Measurements from ENCODE around the gene GOLGA6L6.
"Not testable (repeated sequence)": the region's sequence is repeated elsewhere in the genome, so short reads cannot be mapped to it uniquely, and the experiment has no call there.

GOLGA6L6 gene, protein sequence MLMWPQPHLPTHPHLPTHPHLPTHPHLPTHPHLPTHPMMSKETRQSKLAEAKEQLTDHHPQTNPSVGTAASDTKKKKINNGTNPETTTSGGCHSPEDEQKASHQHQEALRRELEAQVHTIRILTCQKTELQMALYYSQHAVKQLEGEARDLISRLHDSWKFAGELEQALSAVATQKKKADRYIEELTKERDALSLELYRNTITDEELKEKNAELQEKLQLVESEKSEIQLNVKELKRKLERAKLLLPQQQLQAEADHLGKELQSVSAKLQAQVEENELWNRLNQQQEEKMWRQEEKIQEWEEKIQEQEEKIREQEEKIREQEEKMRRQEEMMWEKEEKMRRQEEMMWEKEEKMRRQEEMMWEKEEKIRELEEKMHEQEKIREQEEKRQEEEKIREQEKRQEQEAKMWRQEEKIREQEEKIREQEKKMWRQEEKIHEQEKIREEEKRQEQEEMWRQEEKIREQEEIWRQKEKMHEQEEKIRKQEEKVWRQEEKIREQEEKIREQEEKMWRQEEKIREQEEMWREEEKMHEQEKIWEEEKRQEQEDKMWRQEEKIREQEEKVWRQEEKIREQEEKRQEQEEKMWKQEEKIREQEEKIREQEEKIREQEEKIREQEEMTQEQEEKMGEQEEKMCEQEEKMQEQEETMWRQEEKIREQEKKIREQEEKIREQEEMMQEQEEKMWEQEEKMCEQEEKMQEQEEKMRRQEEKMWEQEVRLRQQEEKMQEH

DNA sequence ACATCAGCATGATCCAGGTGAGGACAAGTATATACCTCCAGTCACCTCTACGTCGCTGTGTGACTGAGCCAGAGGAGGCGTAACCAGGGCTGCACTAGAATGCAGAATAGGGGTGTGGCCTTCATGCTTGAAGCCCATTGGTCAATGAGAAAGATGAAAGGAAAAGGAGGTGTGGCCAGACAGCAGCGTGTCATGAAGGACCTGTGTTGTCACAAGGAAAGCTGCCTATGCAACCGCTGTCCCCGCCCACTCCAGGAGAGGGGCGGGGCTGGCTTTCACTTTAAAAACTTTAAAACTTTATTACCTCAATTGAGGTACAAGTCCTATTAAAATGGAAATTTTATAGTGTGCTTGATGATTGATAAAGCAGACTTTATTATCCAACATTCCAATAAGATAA lies at the start of gene GOLGA6L6:
GOLGA6L6 (minus strand) TSS at position 101 of the 400 bp plus-strand sequence; CDS start at position 10, 91 bp downstream.
- DNase-seq = not testable (repeated sequence)

DNA sequence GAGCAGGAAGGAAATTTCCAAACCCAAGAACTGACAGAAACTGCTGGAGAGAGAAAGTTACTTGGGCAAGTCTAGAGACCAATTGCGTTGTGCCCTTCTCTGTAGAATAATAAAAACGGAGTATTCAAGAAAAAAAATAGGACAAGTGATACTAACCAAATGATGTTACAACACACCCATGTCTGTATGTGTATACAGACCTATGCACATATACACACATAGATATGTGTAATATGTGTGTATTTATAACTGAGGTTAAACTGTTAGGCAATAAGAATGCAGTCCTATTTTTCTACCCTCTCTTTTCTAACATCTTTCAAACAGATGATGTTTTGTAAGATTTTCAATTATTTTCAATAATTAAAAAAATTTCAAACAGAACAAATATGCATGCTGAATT lies 48.5 kb upstream of the GOLGA6L6 start:
- DNase-seq = not testable (repeated sequence)

DNA sequence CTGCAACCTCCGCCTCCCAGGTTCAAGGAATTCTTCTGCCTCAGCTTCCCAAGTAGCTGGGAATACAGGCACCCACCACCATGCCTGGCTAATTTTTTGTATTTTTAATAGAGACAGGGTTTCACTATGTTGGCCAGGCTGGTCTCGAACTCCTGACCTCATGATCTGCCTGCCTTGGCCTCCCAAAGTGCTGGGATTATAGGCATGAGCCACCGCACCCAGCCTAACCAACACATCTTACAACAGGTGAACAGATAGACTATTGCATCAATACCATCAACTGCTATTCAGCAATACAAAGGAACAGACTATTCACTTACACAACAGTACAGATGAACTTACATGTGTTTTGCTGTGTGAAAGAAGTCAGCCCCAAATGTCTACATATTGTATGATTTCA lies 45.2 kb upstream of the GOLGA6L6 start:
- DNase-seq = not testable (repeated sequence)

DNA sequence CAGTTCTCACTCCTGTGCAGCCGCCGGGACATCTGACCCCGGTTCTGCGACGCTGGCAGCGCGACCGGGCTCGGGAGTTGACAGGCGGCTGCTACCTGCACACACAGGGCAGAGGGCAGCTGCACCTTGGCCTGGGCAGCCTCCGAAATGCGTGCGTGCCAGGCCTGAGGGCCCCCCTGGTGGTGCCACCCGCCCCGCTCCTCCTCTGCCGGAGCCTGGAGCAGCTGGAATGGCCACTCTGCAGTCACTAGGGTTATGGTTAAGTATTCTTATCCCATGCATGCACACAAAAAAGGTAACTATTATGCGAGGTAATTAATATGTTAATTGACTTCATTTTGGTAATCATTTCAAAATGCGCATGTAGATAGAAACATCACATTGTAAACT lies 41.1 kb upstream of the GOLGA6L6 start:
- DNase-seq = not testable (repeated sequence)

DNA sequence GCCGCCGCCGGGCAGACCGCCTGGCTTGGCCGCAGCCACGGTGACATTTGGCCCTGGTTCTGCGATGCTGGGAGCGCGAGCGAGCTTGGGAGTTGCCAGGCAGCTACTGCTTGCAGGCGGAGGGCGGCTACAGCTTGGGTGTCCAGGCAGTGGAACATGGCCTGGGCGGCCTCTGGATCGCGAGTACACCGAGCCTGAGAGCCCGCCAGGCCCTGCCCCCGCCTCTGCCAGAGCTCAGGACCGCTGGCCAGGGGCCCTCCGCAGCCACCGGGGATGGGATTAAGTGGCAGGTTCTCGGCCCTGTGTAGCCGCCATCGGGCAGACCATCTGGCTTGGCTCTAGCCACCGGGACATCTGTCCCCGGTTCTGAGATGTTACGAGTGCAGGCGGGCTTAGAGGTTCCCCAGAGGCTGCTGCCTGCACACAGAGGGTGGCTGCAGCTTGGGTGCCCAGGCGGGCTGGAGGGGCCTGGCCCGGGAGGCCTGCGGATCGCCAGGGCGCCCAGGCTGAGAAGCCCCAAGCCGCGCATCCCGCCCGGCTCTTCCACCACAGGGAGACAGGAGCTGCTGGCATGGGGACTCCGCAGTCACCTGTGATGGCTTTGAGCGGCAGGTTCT lies 40.6 kb upstream of the GOLGA6L6 start:
- not testable (repeated sequence) for DNase-seq

DNA sequence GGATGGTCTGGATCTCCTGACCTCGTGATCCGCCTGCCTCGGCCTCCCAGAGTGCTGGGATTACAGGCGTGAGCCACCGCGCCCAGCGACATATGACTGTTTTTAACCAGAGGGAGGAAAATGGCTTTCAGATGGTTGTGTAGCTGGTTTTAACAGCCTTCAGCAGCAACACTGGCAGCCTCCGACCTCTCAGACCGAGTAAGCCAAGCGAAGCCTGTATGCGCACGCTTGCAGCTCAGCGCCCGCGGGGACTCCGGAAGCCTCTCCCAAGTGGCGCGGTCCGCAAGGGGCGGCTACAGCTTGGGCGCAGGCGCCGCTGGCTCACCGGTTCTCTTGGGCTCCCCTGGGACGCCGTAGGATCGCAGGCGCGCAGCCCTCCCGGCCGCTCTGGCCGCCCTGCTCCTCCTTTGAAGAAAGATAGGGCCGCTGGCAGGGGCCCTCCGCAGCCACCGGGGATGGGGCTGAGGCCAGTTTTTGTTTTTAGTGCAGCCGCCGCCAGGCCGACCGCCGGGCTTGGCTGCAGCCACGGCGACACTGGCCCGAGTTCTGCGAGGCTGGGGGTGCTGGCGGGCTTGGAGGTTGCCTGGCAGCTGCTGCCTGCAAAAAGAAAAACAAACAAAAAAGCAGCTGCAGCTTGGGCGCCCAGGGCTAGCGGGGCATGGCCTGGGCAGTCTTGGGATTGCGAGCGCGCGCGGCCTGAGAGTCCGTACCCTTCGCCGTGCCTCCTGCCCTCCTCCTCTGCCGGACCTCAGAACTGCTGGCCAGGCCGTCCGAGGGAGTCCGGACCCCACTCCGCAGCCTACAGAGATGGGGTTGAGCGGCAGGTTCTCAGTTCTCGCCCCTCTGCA lies 39.9 kb upstream of the GOLGA6L6 start:
- not testable (repeated sequence) for DNase-seq

DNA sequence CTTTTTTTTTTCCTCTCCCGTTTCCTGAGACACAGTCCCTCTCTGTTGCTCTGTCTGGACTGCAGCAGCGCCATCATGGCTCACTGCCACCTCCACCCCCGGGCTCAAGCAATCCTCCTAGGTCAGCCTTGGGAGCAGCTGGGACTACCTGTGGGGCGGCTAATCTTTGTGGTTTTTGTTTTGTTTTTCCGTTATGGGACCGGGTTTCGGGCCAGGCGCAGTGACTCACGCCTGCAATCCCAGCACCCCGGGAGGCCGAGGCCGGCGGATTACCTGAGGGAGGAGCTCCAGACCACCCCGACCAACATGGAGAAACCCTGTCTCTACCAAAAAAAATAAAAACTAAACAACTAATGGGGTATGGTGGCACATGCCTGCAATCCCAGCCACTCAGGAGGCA lies 38.1 kb upstream of the GOLGA6L6 start:
- DNase-seq = not testable (repeated sequence)

DNA sequence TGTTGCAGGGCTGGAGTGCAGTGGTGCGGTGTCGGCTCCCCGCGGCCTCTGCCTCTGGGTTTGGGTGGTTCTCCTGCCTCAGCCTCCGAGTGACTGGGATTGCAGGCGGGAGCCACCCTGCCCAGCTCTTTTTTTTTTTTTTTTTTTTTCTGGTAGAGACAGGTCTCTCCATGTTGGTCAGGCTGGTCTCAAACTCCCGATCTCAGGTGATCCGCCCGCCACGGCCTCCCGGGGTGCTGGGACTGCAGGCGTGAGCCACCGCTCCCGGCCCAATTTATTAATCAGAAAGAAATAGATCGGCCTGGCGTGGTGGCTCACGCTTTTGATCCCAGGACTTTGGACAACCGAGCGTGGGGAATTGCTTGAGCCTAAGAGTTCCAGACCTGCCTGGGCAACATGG lies 9.7 kb upstream of the GOLGA6L6 start:
- DNase-seq = not testable (repeated sequence)

DNA sequence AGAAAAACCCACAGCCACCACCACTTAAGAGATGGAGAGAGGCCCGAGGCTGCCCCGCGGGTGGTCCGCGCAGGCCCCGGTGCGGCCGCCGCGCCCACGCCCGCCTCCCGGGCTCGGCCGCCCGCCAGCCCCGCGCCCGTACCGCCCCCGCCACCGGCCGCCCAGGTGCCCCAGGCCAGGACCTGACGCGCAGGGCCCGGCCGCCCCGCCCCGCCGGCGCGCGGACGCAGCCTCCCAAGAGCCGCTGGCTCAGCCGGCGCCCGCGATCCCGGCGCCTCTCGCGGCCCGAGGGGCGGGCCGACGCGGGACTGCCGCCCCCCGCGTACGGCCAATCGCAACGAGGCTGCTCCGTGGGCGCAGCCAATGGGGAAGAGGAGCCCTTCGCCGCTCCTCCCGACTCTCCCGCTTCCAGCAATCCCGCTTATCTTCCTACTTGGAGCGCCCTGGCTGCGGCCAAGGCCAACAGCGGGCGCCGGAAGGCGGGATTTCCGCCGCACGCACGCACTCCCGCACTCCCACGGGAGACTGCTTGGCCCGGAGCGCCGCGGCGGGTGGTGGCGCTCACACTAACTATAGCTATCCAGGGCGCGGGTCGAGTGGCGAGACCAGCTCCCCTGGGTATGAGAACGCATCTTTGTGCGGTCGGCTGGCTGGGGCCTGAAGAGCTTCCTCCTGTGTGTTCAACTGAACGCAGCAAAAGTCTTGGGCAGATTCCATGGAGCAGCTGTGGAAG lies 35.5 kb downstream of the GOLGA6L6 start:
- not testable (repeated sequence) for DNase-seq

DNA sequence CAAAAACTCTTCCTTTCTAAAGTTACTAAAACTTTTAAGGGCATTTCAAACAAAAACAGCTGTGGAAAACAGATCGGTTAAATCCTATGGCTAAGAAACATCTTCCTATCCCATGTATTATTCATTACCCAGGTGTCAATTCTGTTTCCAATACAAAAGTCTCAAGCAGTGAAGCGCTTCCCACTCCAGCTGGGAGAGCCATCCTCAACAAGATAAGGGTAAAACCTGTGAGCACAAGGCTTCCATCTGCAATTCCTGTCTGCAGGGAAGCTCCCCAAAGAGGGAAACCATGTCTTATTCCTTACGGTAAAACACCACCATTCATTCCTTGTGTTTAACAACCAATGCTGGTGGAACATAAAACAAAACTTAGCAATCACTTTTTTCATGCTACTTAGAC lies 38.8 kb downstream of the GOLGA6L6 start:
- DNase-seq = not testable (repeated sequence)

DNA sequence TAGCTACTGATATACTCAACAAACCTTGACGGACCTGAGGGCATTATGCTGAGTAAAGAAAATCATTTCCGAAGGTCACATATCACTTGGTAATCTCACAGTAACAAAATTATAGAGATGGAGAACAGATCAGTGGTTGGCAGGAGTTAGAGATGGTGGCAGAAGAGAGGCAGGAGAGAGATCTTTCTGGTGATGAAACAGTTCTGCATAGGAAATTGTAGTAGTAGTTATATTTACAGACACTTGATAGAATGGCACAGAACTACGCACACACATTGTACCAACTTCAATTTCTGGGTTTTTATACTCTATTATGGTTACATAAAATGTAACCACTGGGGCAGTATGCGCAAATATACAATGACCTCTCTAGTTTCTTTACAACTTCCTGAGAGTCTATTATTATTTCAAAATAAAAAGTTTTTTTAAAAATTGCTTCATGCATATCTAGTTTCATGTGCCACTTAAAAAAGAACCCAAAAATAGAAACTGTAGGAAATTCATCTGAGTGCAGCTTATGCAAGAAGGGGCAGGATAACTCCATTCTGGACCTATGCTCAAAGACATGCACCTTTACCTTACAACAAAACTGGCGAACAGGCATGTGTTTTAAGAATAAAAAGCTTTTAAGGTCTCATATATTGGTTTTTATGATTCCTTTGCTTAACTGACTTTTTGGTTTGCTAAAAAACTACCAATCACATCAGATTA lies 39.9 kb downstream of the GOLGA6L6 start:
- DNase-seq = not testable (repeated sequence)

DNA sequence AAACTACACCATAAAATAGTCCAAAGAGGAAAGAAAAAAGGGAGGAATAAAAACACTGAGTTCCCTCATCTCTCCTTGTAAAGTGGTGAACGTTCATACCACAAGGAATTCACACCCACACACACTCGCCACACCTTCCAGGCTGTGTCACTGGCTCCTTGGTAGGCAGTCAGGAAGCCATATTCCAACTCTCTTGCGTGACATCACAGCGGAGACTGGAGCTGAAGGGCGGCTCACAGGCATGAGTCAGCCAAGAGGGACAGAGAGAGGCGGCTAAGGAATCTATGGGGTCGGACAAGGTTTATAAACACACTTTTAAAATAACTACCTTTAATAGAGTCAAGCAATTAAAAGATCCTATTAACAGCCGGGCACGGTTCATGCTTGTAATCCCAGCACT lies 43.8 kb downstream of the GOLGA6L6 start:
- not testable (repeated sequence) for DNase-seq

DNA sequence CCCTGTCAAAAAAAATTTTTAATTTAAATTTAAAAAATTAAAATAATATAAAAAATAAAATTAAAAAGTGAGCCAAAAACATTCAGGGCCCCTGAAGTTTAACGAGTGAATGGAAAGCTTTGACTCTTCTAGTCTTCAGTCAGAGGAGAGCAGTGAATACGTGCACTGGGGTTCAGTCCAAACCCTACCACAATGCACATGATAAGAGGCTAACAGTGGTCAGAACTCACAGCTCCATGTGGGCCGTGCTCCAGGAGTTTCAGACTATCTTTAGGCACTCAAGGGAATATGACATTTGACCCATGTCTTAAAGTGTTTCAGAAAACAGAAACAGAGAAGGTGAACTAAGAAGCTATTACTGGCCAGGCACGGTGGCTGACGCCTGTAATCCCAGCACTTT lies 48.6 kb downstream of the GOLGA6L6 start:
- not testable (repeated sequence) for DNase-seq

DNA sequence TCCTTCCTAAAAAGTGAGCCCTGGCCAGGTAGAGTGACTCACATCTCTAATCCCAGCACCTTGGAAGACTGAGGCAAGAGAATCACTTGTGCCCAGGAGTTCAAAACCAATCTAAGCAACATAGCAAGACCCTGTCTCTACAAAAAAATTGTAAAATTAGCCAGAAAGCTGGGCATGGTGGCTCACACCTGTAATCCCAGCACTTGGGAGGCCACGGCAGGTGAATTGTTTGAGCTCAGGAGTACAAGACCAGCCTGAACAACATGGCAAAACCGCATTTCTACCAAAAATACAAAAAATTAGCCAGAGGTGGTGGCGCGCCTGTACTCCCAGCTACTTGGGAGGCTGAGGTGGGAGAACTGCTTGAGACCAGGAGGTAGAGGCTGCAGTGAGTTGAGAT lies 49.0 kb downstream of the GOLGA6L6 start:
- DNase-seq = not testable (repeated sequence)

DNA sequence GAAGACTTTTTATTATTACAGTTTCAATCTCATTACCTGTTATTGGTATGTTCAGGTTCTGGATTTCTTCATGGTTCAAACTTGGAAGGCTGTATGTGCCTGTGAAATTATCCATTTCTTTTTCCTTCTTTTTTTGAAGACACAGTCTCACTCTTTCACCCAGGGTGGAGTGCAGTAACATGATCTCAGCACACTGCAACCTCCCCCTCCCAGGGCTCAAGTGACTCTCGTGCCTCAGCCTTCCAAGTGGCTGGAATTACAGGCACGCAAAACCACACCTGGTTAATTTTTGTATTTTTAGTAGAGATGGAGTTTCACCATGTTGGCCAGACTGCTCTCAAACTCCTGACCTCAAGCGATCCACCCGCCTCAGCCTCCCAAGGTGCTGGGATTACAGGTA lies 52.3 kb downstream of the GOLGA6L6 start:
- not testable (repeated sequence) for DNase-seq

All from cortex of kidney (tissue), 1 donor.